Hematopoietic multipotent progenitor cell (in vitro differentiated cells): ENCODE data around the gene HERPUD1. TPM values are rescaled to one million over a fixed set of nuclear protein-coding genes. Genes with fewer than 3 reads are reported as not detected.

Source experiments
- DNase-seq, 3 donors: peaks; one replicate each; pipeline ENCODE4 v3.0.0-alpha.2; 2011 to 2015; ENCODE audit warnings: low read depth in 2 of 3, low spot score in 2 of 3
- total RNA-seq: library from RNA; depleted of rRNA; stranded (reverse); fragments of >200 nt; gene quantifications from one replicate; pipeline ENCODE4 v1.2.3, GENCODE V29; 2012

The HERPUD1 gene
- total RNA-seq, 1 donor: 52.2 TPM

DNA sequence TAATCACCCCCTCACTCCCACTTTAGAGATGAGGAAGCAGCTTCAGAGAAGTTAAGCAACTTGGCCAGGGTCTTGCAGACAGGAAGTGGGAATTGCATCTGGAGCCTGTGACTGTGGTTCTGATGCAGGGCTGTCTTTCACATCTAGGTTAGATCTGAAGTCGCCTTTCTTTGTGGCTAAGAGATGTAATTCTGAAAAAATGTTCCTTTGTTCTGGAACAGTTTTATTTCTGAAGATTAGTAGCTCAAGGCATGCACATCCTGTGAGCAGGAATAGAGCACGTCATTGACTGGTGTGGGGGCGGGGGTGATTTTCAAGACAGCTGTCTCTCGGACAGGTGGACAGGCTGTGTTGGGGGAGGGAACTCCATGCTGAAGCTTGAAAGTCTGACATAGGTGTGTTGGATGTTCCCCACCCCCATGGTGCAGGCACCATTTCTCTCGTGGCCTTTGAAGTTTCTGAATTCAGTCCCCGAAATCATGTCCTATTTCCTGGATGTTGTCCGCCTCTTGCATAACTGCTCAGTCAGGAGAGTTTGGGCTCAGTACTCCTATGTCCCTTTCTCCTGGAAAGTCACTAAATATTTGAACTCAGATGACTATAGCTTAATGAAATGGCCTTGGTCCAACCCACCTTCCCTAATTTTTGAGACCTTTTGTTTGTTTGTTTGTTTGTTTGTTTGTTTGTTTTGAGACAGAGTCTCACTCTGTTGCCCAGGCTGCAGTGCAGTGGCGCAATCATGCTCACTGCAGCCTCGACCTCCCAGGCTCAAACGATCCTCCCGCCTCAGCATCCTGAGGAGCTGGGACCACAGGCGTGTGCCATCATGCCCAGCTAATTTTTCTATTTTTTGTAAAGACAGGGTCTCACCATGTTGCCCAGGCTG lies 21.0 kb upstream of the HERPUD1 start:
- peak in 1 of 3 donors; percentile 12 for DNase-seq

DNA sequence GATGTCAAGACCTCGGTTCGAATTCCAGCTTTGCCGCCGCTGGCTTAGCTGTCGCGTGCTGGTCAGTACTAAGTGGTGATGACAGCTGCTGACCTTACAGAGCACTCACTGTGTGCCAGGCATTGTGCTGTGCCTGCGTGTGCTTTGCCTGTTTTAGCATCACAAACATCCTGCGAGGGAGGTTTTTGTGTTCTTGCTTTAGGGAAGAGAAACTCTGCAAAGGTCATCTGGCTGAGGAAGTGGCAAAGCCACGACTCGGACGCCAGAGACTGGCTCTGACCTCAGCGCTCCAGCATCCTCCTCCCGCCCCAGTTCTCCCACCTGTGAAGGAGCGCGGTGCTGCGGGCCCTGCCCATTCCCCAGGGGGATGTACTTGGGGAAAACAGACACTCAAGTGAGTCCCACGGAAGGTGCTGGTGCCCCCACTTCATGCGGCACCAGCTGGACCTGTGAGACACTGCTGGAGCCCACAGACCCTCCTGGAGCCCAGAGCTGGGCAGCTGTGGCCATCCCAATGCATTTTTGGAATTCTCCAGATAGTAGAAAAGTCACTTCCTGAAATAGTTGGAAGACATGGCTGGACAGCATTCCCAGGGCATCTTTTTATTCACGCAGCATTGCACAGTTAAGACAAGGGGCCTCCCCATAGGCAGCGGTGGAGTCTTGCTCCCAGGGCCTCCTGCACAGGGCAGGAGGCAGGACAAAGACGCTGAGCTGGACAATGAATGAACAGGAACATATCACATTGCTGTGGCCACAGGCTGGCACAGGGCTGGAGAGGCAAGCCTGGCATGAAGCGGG lies 20.0 kb upstream of the HERPUD1 start:
- DNase-seq: no peak

DNA sequence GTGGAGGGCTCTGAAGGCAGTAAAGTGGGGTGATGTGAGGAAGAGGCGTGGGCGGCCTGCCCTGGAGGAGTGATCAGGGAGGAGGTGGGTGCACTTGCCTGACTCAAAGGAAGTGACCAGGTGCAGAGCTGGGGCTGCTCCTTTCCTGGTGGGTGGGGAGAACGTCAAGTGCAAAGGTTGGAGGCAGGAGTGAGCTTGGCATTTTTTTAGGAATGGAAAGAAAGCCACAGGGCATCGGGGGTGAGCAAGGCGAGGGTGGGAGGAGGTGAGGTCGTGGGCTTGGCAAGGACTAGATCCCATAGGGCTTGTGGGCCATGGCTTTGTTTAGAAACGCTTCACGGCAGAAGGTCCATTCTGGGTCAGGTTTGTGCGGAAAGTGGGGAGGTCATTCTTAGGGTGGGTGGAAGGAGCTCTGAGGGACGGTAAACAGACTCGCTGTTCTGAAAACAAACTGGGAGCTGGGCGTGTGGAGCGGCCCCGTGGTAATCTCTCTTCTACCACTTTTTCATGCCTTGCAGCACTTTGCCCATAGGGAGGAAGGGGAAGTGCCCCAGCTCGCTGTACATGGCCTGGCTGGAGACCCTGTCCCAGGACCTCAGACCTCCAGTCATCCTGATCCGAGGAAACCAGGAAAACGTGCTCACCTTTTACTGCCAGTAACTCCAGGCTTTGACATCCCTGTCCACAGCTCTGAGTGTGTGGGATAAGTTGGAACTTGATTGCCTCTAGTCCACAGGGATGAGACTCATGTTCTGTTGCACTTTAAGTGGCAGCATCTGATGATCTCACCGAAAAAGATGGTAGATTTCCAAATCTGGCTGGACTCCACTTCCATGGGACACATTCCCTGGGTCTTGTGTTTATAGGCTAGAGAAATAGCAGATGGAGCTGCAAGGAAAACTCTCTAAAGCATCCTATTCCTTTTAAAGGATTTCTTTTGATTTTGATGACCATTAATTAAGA lies 18.9 kb upstream of the HERPUD1 start:
- DNase-seq: no peak

DNA sequence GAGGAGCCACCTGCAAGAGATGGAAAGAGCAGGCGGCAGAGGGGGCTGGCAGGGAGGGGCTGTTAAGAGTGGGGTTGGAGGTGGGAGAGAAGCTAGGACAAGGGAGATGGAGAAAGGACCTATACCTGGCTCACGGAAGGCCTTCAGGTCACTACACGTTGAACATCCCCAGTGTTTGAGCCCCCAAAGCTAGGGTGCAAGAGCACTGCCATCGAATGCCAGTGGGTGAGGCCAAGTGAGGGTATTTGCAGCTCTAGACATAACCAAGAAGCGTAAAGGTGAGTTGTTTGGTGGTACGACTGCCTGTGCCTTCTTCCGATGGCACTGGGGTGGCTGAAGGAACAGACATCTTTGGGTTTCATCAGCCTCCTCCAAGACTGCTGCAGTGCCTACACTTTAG lies 17.0 kb upstream of the HERPUD1 start:
- DNase-seq: no peak

DNA sequence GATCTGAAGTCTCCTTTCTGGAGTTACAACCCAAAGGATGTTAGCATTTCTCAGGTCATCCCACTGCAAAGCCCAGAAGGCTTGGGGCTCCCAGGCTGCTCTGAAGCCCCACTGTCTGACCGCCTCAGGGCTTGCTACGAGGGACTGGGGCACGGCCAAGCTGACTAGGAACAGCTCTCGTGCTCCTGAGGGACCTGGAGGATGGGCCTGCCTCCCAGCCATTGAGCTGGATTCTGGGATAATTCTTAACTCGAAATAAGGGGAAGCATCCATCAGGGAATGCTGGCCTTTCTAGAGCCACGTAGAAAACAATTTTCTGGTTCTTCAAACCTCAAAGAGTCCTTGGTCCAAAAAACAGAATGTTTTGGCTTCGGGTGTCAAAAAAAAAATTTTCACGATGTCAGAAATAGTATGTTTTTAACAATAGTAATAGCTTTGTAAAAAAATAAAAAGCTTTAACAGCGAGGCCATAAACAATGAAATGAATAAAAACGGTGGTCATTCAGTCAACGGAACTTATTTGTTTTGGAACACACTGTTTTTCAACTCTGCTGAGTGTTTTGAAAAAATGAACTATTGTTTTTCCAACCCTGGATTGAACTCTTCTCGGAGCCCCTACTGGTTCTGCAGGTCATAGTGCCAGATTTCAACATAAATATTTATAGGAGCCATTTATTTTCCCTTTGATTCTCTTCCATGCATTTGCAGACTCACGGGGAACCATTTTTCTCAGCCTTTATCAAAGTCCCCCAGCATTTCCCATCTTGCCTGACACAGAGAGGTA lies 16.4 kb upstream of the HERPUD1 start:
- DNase-seq: no peak

DNA sequence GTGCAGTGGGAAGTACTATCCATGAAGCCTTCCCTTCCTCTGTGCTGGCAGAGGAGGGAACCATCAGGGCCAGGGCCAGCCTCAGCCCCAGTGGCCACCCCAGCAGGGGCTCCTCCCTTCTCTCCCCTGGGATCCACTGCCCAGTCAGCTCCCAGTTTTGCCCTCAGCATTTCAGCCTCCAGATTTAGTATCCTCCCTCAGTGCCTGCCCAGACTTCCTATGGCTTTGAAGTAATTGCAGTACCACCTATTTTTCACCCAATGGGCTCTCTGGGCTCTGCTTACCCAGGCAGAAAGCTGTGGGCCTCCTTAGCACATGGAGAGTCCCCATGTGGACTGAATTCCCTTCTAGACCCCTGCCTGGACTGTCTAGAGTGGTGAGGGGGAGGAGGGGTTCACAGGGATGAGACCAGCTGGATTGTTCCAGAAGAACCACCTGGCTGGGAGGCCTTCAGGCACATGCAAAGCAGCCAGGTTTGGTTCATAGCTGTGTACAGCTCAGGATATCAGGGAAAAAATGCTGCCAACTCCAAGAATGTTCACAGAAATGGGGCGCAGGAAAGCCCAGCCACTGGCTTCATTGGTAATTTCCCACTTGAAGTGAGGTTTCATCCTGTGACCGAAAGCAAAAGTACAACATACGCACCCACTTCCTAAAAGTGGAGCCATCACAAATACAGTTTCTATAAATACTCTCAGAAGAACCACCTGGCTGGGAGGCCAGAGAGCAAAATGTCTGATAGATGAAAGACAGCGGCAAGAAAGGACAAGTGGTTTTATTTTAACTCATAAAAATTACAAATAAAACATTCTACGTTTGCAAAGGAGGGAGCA lies 15.2 kb upstream of the HERPUD1 start:
- DNase-seq: peak in 2 of 3 donors; percentile 33 to 66

DNA sequence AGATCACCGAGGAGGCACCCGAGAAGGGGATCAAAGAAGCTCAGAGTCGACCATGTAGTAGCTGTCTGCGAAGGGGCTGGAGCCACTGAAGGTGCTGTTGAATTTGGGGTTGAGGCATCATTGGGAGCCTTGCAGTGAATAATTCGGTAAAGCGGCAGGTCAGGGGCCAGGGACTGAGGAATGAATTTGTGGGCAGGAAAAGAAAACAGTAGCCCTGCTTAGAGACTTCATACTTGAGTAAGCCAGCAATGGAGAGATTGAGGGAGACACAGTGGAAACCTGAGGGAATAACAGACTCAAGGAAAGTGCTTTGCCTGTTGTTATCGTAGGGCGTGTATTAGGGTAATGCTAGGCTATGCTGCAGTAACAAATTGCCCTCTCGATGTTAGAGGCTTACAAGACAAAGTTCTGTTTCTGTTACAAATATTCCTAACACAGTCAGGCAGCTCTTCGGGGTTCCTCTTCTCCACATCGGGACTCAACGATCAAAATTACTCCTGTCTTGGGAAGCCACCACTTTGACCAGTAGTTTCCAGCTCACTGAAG lies 13.4 kb upstream of the HERPUD1 start:
- DNase-seq: no peak

DNA sequence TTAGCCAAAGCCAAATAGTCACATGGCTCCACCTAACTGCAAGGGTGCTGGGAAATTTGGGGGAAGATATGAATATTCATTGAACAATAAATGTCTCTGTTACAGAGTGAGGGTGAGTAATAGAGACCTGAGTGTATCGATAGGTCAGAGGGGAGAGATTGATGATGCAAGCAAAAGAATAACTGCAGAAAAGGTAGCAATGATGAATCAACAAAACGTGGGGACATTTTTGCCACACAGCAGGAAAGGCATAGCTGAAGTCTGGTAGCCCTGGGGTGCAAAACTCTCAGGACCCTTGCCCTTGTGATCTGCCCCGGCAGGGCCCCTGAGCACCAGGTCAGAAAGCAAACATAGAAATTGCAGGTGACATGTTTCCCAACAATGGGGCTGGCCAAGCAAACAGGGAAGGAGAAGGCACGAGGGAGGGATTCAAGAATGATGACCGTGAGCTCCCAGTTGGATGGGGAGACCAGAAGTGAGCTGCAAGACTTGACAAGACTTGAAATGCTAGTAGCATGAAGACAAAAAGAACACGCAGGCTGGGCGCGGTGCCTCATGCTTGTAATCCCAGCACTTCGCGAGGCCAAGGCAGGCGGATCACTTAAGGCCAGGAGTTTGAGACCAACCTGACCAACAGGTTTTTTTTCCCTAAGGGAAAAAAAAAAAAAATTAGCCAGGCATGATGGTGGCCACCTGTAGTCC lies 12.7 kb upstream of the HERPUD1 start:
- no peak for DNase-seq

DNA sequence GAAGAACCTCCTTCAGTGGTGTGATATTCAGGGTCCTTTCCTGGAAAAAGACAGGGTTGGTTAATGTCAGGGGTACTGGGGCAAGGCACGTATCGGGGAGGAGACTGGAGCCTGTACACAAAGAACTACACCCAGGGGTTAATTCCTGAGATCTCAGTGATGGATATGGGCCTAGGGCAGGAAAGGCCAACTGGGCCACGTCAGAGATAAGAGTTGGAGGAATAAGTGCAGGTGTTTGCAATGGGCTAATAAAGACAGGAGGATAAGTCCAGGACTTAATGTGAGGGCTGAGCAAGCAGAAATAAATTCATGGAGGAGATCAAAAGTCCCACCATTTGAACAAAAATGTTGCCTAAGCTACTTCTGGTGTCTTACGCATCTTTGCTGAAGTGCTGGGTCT lies 10.4 kb upstream of the HERPUD1 start:
- no peak for DNase-seq

DNA sequence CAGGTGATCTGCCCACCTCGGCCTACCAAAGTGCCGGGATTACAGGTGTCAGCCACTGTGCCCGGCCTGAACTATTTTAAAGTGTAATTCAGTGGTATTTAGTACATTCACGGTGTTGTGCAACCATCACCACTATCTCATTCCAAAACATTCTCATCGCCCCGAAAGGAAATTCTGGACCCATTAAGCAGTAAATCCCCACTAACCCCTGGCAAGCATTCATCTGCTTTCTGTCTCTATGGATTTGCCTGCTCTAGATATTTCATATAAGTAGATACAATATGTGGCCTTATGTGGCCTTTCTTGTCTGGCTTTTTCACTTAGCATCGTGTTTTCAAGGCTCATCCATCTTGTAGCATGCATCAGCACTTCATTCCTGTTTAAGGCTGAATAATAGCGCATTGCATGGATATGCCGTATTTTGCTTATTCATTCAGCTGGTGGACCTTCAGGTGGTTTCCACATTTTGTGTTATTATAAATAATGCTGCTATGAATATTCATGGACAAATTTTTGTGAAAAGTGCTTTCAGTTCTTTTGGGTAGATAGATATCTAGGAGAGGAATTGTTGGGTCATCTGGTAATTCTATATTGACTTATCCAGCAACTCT lies 8.4 kb upstream of the HERPUD1 start:
- DNase-seq: no peak

DNA sequence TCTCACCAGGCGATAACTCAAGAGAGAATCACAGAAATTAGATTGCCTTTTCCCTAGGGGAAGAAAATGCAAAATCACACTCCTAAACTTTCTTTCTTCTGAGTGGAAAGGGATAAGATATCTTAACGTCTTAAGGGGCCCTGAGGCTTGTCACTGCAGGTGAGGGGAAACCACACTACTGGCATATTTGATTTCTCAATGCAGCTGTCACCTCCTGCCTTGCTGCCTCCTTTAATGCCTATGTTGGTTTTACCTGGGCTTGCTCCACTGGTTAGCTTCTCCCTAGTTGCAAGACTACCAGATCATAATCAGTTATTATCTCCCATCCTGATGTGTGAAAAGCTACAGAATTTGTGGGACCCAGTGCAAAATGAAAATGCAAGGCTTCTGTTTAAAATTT lies 4.5 kb upstream of the HERPUD1 start:
- DNase-seq: no peak

DNA sequence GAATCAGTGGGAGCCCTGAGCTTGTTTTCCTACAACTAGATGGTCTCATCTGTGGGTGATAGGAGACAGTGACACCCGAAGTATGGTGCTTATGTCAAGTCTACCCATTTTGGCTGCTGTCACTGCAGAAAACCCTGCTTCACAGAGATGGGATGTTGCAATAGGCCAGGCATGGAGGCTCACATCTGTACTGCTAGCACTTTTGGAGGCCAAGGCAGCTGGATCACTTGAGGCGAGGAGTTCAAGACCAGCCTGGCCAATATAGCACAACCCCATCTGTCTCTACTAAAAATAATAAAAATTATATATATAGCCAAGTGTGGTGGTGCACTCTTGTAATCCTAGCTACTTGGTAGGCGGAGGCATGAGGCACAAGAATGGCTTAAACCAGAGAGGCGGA lies 2.3 kb upstream of the HERPUD1 start:
- no peak for DNase-seq

DNA sequence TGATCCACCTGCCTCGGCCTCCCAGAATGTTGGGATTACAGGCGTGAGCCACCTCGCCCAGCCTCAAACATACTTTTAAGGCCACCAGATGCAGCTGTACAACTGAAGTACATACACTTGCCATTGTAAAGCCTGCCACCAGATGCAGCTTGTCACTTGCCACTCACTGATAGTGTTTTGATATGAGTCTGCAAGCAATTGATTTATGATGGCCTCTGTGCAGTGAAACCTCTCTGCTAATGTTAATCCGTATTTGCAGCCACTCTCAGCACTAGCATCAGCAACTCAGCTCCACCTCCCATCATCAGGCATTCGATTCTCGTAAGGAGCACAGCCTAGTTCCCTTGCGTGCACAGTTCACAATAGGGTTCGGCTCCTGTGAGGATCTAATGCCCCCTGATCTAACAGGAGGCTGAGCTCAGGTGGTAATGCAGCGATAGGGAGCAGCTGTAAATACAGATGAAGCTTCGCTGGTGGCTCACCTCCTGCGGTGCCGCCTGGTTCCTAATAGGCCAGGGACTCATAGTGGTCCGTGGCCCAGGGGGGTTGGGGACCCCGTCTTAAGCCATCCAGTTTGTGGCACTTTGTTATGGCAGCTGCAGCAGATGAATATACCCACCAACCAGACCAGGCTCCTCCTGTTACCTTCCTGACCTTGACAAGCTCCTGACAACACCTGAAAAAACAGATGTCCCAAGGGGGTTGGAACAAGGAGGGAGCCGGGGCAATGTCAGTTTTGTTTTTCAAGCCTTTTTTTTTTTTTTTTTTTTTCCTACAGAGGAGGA lies 1.3 kb upstream of the HERPUD1 start:
- DNase-seq: no peak

DNA sequence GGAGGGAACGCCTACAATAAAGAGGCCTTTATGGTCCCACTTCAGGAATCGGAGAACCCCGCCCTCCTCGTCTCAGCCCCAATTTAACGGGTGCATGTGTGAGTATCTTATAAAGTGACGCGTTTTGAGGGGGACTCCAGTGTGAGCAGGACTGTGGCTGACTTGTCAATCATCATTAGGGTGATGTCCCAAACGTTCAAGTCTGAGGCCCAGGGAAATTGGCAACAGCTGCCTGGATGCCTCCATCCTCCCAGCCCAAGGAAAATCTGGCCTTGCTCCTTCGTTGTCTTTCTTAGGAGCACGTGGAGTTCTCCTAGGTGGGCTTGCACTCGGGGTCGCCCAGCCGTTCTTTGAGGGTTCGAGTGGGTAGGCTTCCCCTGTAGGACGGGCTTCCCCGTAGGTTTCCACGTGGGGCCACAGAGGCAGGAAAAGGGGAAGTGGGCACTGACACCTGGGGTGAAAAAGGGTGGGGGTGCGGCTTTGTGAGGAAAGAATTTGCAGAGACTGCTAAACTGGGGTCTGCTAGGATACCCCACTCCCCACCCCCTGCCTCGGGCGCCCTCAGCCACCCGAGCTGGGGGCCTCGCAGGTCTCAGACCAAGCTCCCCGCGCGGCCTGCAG lies 561 bp upstream of the HERPUD1 start:
- DNase-seq: no peak

DNA sequence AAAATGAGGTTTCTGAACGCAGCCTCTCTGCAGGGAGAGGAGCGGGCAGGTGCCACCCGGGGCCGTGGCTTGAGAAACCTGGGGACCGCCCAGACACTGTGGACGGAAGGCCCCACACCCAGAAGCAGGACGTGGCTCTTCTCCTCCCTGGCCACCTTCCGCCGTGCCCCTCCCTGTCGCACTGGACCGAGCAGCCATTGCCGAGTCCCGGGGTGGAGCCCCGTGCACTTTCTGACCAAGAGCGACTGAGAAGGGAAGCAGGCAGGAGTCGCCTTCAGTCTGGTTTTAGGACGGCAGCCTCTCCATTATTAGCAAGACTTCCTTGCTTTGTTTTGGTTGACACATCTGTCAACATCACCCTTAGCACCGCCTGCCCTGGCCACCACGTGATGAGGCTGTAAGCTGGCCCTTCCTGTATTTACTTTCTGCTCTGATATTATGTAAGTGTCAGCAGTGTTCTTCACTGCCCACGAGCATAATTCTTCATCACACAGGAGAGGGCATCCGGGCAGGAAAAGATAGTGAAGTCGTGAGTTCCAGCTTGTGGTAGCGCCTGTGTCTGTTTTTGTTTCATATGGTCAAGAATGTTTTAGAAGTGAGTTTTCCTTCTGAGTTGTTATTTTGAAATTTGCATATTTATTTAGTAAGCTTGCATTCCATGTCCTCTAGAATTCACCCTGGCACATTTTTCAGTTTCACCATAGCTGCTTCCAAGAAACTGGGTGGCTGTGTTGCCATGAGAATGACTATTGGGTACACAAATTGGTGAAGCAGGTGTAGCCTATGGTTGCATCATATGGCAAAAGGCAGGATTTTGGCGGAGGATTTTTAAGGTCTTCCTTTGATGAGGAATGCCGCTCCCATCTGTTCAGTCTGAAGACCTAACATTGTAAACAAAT lies 1.0 kb downstream of the HERPUD1 start:
- peak in 2 of 3 donors; percentile 39 to 41 for DNase-seq
